ENCODE measurements around the gene HTT. TPM values are rescaled to one million over a fixed set of nuclear protein-coding genes. Genes with fewer than 3 reads are reported as not detected.

Gene HTT
- total RNA-seq, 1 experiment from 2014 or later = 44.4 TPM

DNA sequence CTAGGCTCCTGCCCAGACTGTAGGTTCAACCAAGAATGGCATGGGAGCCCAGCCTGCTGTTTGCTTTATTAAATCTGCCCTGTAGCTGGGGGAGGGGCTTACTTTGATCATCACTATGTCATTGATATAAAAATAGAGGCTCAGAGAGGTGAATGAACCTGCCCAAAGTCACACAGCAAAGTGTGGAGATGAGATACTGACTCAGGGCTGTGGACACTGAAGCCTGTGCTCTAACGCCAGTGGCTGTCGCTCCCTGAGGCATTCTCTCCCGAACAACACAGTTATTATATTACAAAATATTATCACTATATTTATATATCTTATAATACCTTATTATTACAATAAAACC is 178.0 kb downstream of the HTT start:
- CTCF ChIA-PET = no interaction called here
- Mint-ChIP-seq H3K27ac (ENCODE audit: unreplicated experiment) (no peak overlapping the region), H3K4me3 (ENCODE audit: low read depth, unreplicated experiment) (no peak overlapping the region), H3K4me1 (ENCODE audit: low read depth, unreplicated experiment) (no peaks in the 10 kb centered on the region), H3K36me3 (ENCODE audit: insufficient read depth, unreplicated experiment) (peaks cover 5% of the 10 kb centered on the region), H3K9me3 (ENCODE audit: low read depth, unreplicated experiment) (no peaks in the 10 kb centered on the region), H3K27me3 (ENCODE audit: unreplicated experiment) (no peaks in the 10 kb centered on the region)
- no peak for DNase-seq
- TF ChIP-seq, protein P1, sequence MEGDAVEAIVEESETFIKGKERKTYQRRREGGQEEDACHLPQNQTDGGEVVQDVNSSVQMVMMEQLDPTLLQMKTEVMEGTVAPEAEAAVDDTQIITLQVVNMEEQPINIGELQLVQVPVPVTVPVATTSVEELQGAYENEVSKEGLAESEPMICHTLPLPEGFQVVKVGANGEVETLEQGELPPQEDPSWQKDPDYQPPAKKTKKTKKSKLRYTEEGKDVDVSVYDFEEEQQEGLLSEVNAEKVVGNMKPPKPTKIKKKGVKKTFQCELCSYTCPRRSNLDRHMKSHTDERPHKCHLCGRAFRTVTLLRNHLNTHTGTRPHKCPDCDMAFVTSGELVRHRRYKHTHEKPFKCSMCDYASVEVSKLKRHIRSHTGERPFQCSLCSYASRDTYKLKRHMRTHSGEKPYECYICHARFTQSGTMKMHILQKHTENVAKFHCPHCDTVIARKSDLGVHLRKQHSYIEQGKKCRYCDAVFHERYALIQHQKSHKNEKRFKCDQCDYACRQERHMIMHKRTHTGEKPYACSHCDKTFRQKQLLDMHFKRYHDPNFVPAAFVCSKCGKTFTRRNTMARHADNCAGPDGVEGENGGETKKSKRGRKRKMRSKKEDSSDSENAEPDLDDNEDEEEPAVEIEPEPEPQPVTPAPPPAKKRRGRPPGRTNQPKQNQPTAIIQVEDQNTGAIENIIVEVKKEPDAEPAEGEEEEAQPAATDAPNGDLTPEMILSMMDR (IDR thresholded peaks at IDR 0.05; ENCODE audit: unreplicated experiment) = no peak
- no TSS peak for BruUV-seq (replicated peaks)
- intact Hi-C loops (cut with micrococcal nuclease; ENCODE audit: unreplicated experiment) = no loop called here

DNA sequence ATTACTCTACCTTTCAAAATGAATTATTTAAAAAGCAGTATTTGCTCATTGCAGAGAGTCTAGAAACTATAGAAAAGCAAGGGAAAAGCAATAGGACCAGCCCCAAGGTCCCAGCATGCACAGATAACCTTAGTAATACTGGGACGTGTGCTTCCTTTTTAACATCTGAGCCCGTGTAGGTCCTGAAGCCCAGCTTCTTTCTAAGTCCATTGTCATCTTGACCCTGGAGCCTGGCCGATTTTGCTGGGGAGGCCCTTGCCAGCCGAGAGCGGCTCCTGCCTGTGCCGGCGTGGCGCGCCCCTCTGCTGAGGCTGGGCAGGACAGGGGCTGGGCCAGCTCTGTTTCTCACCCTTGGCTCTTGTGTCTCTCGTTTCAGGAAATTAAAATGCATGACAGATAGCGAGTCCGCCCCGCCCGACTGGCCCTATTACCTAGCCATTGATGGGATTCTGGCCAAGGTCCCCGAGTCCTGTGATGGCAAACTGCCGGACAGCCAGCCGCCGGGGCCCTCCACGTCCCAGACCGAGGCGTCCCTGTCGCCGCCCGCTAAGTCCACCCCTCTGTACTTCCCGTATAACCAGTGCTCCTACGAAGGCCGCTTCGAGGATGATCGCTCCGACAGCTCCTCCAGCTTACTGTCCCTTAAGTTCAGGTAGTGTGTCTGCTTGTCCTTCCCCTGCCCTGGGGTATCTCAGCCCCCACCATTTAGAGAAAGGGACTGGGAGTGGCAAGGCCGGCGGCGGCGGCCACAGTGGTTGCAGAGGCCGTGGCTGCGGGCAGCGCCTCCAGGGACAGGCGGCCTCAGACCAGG is 178.6 kb downstream of the HTT start:
- H3K9me3 Mint-ChIP-seq (ENCODE audit: low read depth, unreplicated experiment) = no peaks in the 10 kb centered on the region
- intact Hi-C loops (cut with micrococcal nuclease; ENCODE audit: unreplicated experiment) = no loop called here
- H3K4me1 Mint-ChIP-seq (ENCODE audit: low read depth, unreplicated experiment) = no peaks in the 10 kb centered on the region
- H3K27ac Mint-ChIP-seq (ENCODE audit: unreplicated experiment) = no peak overlapping the region
- H3K4me3 Mint-ChIP-seq (ENCODE audit: low read depth, unreplicated experiment) = no peak overlapping the region
- BruUV-seq (replicated peaks) = no TSS peak
- no peak for DNase-seq
- H3K27me3 Mint-ChIP-seq (ENCODE audit: unreplicated experiment) = no peaks in the 10 kb centered on the region
- TF ChIP-seq, protein P1 (IDR thresholded peaks at IDR 0.05; ENCODE audit: unreplicated experiment) = no peak
- CTCF ChIA-PET = no interaction called here
- H3K36me3 Mint-ChIP-seq (ENCODE audit: insufficient read depth, unreplicated experiment) = peaks cover 5% of the 10 kb centered on the region

DNA sequence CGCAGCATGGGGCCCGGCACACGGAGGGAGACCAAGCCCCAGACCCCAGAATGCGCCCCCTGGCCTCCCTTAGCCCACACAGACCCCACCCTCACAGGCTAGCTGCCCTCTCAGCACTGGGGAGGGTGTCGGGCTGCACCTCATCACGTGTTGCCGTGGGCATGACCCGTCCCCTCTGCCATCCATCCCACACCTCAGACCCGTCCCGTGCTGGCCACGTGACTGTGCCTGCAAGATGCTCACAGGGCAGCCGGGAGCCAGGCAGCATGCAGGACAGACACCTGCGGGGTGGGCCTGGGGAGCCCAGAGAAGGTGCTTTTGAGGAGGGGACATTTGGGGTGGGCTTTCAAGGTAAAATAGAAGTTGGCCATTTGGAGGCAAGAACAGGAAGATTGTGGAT is 179.3 kb downstream of the HTT start:
- Mint-ChIP-seq H3K4me1 (ENCODE audit: low read depth, unreplicated experiment) (no peaks in the 10 kb centered on the region), H3K27ac (ENCODE audit: unreplicated experiment) (no peak overlapping the region), H3K36me3 (ENCODE audit: insufficient read depth, unreplicated experiment) (no peaks in the 10 kb centered on the region), H3K4me3 (ENCODE audit: low read depth, unreplicated experiment) (no peak overlapping the region), H3K9me3 (ENCODE audit: low read depth, unreplicated experiment) (no peaks in the 10 kb centered on the region), H3K27me3 (ENCODE audit: unreplicated experiment) (no peaks in the 10 kb centered on the region)
- CTCF ChIA-PET = no interaction called here
- intact Hi-C loops (cut with micrococcal nuclease; ENCODE audit: unreplicated experiment) = no loop called here
- no TSS peak for BruUV-seq (replicated peaks)
- TF ChIP-seq, protein P1 (IDR thresholded peaks at IDR 0.05; ENCODE audit: unreplicated experiment) = no peak
- DNase-seq = no peak

DNA sequence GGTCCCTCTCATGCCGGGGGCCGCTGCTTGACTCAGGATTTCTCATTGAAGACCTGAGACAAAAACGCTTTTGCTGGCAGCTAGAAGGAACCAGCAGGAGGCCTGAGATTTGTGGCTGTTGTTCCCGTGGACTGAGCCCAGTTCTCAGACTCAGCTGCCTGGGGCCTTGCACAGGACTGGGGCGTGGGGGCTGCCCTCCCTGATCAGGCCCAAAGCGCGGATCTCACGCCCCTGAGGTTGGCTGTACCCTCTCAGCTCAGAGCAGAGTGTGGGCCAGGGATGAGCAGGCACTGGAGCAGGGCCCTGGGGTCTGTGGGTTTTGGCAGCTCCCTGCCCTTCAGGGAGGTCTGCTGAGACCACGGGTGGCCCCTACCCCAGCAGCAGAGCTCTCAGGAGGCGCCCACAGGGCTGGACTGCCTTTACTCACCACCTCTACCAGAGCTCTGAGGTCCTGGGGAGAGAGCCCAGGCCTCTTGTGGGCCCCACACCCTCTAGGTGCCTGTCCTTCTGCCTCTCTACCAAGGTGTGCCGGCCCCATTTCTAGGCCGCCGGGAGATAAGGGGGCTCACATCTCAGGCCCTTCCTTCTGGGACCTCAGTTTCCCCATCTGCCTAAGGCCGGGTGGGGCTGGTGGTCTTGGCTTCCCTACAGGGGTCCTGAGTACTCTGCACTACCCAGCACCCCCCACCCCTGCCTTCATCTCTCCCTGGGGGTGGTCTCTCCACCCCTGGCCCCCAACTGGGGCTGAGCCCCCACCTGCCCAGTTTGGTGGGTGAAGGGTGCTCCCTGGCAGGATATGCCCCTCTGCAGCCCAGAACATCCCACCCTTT is 180.0 kb downstream of the HTT start:
- TF ChIP-seq, protein P1 (IDR thresholded peaks at IDR 0.05; ENCODE audit: unreplicated experiment) = no peak
- DNase-seq = no peak
- CTCF ChIA-PET = interaction anchor here (0.9 kb wide), 1 partner anchor 16 kb away, joined by 3 read pairs; no protein-coding TSS in a partner anchor
- no peaks in the 10 kb centered on the region for H3K9me3 Mint-ChIP-seq (ENCODE audit: low read depth, unreplicated experiment)
- no peak overlapping the region for H3K4me3 Mint-ChIP-seq (ENCODE audit: low read depth, unreplicated experiment)
- intact Hi-C loops (cut with micrococcal nuclease; ENCODE audit: unreplicated experiment) = no loop called here
- H3K27me3 Mint-ChIP-seq (ENCODE audit: unreplicated experiment) = no peaks in the 10 kb centered on the region
- no TSS peak for BruUV-seq (replicated peaks)
- H3K36me3 Mint-ChIP-seq (ENCODE audit: insufficient read depth, unreplicated experiment) = no peaks in the 10 kb centered on the region
- no peak overlapping the region for H3K27ac Mint-ChIP-seq (ENCODE audit: unreplicated experiment)
- H3K4me1 Mint-ChIP-seq (ENCODE audit: low read depth, unreplicated experiment) = no peaks in the 10 kb centered on the region

All from Calu3 (cell line).